H9 (cell line): ENCODE data around the gene CES2. TPM values are rescaled to one million over a fixed set of nuclear protein-coding genes. Genes with fewer than 3 reads are reported as not detected.
"Not testable (repeated sequence)": the region's sequence is repeated elsewhere in the genome, so short reads cannot be mapped to it uniquely, and the experiment has no call there.

ENCODE experiments used
- DNase-seq: peaks from one replicate; pipeline ENCODE4 v3.0.0-alpha.2; 2017
- H2AFZ ChIP-seq: one replicate; pipeline ENCODE4 v1.6.1; 2013; ENCODE audit warnings: mild to moderate bottlenecking, low read length, control low read depth, moderate library complexity
- H2AK5ac ChIP-seq: 2 replicates; pipeline ENCODE4 v1.6.1; 2013; ENCODE audit warnings: low read length, control low read depth, mixed read lengths; ENCODE audit not compliant: insufficient read length
- H2BK120ac ChIP-seq: one replicate; pipeline ENCODE4 v1.6.1; 2013; ENCODE audit warnings: low read depth, mild to moderate bottlenecking, low read length, control low read depth, inconsistent platforms; ENCODE audit not compliant: poor library complexity, severe bottlenecking
- H2BK12ac ChIP-seq: 2 replicates; pipeline ENCODE4 v1.6.1; 2013; ENCODE audit warnings: low read length, control low read depth, mixed read lengths, low read depth; ENCODE audit not compliant: insufficient read length
- H2BK15ac ChIP-seq: 2 replicates; pipeline ENCODE4 v1.6.1; 2013; ENCODE audit warnings: low read depth, low read length, control low read depth
- H2BK20ac ChIP-seq: one replicate; pipeline ENCODE4 v1.6.1; 2013; ENCODE audit warnings: low read depth, mild to moderate bottlenecking, low read length, control low read depth, inconsistent platforms; ENCODE audit not compliant: poor library complexity, severe bottlenecking
- H2BK5ac ChIP-seq: 2 replicates; pipeline ENCODE4 v1.6.1; 2013; ENCODE audit warnings: low read length, control low read depth, mixed read lengths; ENCODE audit not compliant: insufficient read length
- H3K14ac ChIP-seq: 2 replicates; pipeline ENCODE4 v1.6.1; 2013; ENCODE audit warnings: low read length, control low read depth; ENCODE audit not compliant: insufficient read depth
- H3K18ac ChIP-seq: 2 replicates; pipeline ENCODE4 v1.6.1; 2013; ENCODE audit warnings: low read depth, mild to moderate bottlenecking, mixed read lengths, low read length, control low read depth; ENCODE audit not compliant: insufficient read length
- H3K23ac ChIP-seq: 2 replicates; pipeline ENCODE4 v1.6.1; 2013; ENCODE audit warnings: low read length, control low read depth, mixed read lengths, low read depth; ENCODE audit not compliant: insufficient read length
- H3K23me2 ChIP-seq: 2 replicates; pipeline ENCODE4 v1.6.1; 2013; ENCODE audit warnings: low read depth, mild to moderate bottlenecking, mixed read lengths, low read length, control low read depth; ENCODE audit not compliant: insufficient read length, poor library complexity, severe bottlenecking
- H3K27ac ChIP-seq: 2 replicates; pipeline ENCODE4 v1.5.1; 2013; ENCODE audit warnings: low read length, control low read depth, mixed read lengths, low read depth; ENCODE audit not compliant: insufficient read length
- H3K27me3 ChIP-seq: 2 replicates; pipeline ENCODE4 v1.6.1; 2013; ENCODE audit warnings: low read length, control low read depth, inconsistent platforms; ENCODE audit not compliant: insufficient read depth
- H3K4ac ChIP-seq: 2 replicates; pipeline ENCODE4 v1.6.1; 2013; ENCODE audit warnings: low read depth, mild to moderate bottlenecking, control low read depth, inconsistent platforms, low read length, moderate library complexity
- H3K4me1 ChIP-seq: 2 replicates; pipeline ENCODE4 v1.6.1; 2013; ENCODE audit warnings: low read length, control low read depth, inconsistent platforms; ENCODE audit not compliant: insufficient read depth
- H3K4me2 ChIP-seq: 2 replicates; pipeline ENCODE4 v1.6.1; 2013; ENCODE audit warnings: low read length, control low read depth, mixed read lengths; ENCODE audit not compliant: insufficient read length, insufficient read depth
- H3K56ac ChIP-seq: 2 replicates; pipeline ENCODE4 v1.6.1; 2013; ENCODE audit warnings: low read depth, mild to moderate bottlenecking, mixed read lengths, low read length, control low read depth; ENCODE audit not compliant: insufficient read length
- H3K79me1 ChIP-seq: 2 replicates; pipeline ENCODE4 v1.6.1; 2013; ENCODE audit warnings: low read depth, mild to moderate bottlenecking, moderate library complexity, low read length, control low read depth, inconsistent platforms; ENCODE audit not compliant: insufficient read depth, poor library complexity, severe bottlenecking
- H3K79me2 ChIP-seq: 2 replicates; pipeline ENCODE4 v1.6.1; 2013; ENCODE audit warnings: low read length, control low read depth, inconsistent platforms; ENCODE audit not compliant: insufficient read depth
- H3K9ac ChIP-seq: 2 replicates; pipeline ENCODE4 v1.6.1; 2013; ENCODE audit warnings: low read length, control low read depth, mixed read lengths; ENCODE audit not compliant: insufficient read length; ENCODE audit errors: extremely low read depth
- H3K9me3 ChIP-seq: one replicate; pipeline ENCODE4 v1.6.1; 2013; ENCODE audit warnings: low read depth, low read length, inconsistent platforms; ENCODE audit not compliant: control insufficient read depth
- H3T11ph ChIP-seq: one replicate; pipeline ENCODE4 v1.6.1; 2013; ENCODE audit warnings: mild to moderate bottlenecking, low read length, control low read depth, inconsistent platforms
- H4K20me1 ChIP-seq: one replicate; pipeline ENCODE4 v1.6.1; 2013; ENCODE audit not compliant: control insufficient read depth, insufficient read length, insufficient read depth
- H4K5ac ChIP-seq: 2 replicates; pipeline ENCODE4 v1.6.1; 2013; ENCODE audit warnings: low read depth, mild to moderate bottlenecking, mixed read lengths, low read length, control low read depth; ENCODE audit not compliant: insufficient read length
- H4K8ac ChIP-seq: replicated peaks from 2 replicates; pipeline ENCODE4 v1.6.1; 2013; ENCODE audit warnings: low read length, control low read depth, mixed read lengths, low read depth; ENCODE audit not compliant: insufficient read length
- H4K91ac ChIP-seq: 2 replicates; pipeline ENCODE4 v1.6.1; 2013; ENCODE audit warnings: low read depth, mild to moderate bottlenecking, moderate library complexity, mixed read lengths, low read length, control low read depth; ENCODE audit not compliant: insufficient read length
- H3K27ac Mint-ChIP-seq, 3 experiments: 2 replicates in 2 of 3; 3 replicates in 1 of 3; pipeline ENCODE4 v1.8.0; 2020 to 2021; ENCODE audit warnings: mixed read lengths in 3 of 3, mild to moderate bottlenecking in 1 of 3, moderate library complexity in 1 of 3
- H3K27me3 Mint-ChIP-seq: 2 replicates; pipeline ENCODE4 v1.8.0; 2021; ENCODE audit warnings: low read depth, mild to moderate bottlenecking, moderate library complexity, mixed read lengths
- H3K36me3 Mint-ChIP-seq, 3 experiments: 2 replicates in 2 of 3; 3 replicates in 1 of 3; pipeline ENCODE4 v1.8.0; 2020 to 2021; ENCODE audit warnings: low read depth in 3 of 3, mixed read lengths in 3 of 3; ENCODE audit not compliant: insufficient read depth in 1 of 3
- H3K4me1 Mint-ChIP-seq, 2 experiments: 2 replicates each; pipeline ENCODE4 v1.8.0; 2020; ENCODE audit warnings: mixed read lengths in 2 of 2
- H3K4me3 Mint-ChIP-seq, 2 experiments: 2 replicates in 1 of 2; 3 replicates in 1 of 2; pipeline ENCODE4 v1.8.0; 2020 to 2021; ENCODE audit warnings: mild to moderate bottlenecking in 2 of 2, mixed read lengths in 2 of 2, moderate library complexity in 1 of 2
- H3K9me3 Mint-ChIP-seq, 2 experiments: 2 replicates in 1 of 2; 3 replicates in 1 of 2; pipeline ENCODE4 v1.8.0; 2020; ENCODE audit warnings: mild to moderate bottlenecking in 2 of 2, mixed read lengths in 2 of 2, moderate library complexity in 1 of 2
- WGBS: extraction: QIAGEN DNeasy Blood & Tissue Kit; methylation state at CpG from one replicate; pipeline ENCODE4 v1.1.7; 2013; ENCODE audit warnings: missing lambda C conversion rate, low lambda C conversion rate, mixed read lengths; ENCODE audit not compliant: insufficient read length; ENCODE audit errors: extremely low coverage; 5-methylcytosine and 5-hydroxymethylcytosine counted together
- total RNA-seq: library from RNA; stranded (reverse); gene quantifications from 2 replicates; pipeline ENCODE4 v1.2.1, GENCODE V29; 2021

CES2 gene
- total RNA-seq, 1 experiment from 2014 or later, result 28.2 TPM

- not testable (repeated sequence) for H3K27ac ChIP-seq, H3K9me3 ChIP-seq, H3K56ac ChIP-seq, H3K23ac ChIP-seq, H3K4ac ChIP-seq, H2BK5ac ChIP-seq, H2BK12ac ChIP-seq, H2BK15ac ChIP-seq, H2BK120ac ChIP-seq, H4K91ac ChIP-seq, DNase-seq, H4K8ac ChIP-seq, H3K9me3 Mint-ChIP-seq, H3K14ac ChIP-seq, H2BK20ac ChIP-seq, H3K79me1 ChIP-seq, H2AK5ac ChIP-seq, H3K36me3 Mint-ChIP-seq, H3K4me3 Mint-ChIP-seq, H3K4me1 ChIP-seq, H3K79me2 ChIP-seq, H3K9ac ChIP-seq, H3K18ac ChIP-seq, H2AFZ ChIP-seq, H3T11ph ChIP-seq, H4K20me1 ChIP-seq, H4K5ac ChIP-seq, H3K27me3 ChIP-seq, H3K4me2 ChIP-seq, H3K23me2 ChIP-seq, H3K27me3 Mint-ChIP-seq
- no CpG with 5 or more reads among the region's 11 CpGs for WGBS
- H3K27ac Mint-ChIP-seq, result peak overlapping the region in 2 of 3 experiments; percentile 72 to 79; a peak in 2 of 7 replicates
- H3K4me1 Mint-ChIP-seq, result peaks cover 10 to 12% of the 10 kb centered on the region in 2 experiments
Measured at GRCh38 chr16:66974932-66975246, 39.6 kb downstream of the CES2 start.
